M059J (cell line): ENCODE results near the gene MT1B. TPM values are rescaled to one million over a fixed set of nuclear protein-coding genes. Genes with fewer than 3 reads are reported as not detected.
"Not testable (repeated sequence)": the region's sequence is repeated elsewhere in the genome, so short reads cannot be mapped to it uniquely, and the experiment has no call there.

Source experiments
- DNase-seq: peaks from one replicate; pipeline ENCODE4 v3.0.0-alpha.2; 2012; ENCODE audit warnings: low read depth
- total RNA-seq: library from RNA; depleted of rRNA; stranded (reverse); fragments of >200 nt; shearing (Covaris generic); gene quantifications from 2 replicates; pipeline ENCODE4 v1.2.3, GENCODE V29; 2014

The MT1B gene
- total RNA-seq, 1 experiment from 2014 or later: not detected

DNA sequence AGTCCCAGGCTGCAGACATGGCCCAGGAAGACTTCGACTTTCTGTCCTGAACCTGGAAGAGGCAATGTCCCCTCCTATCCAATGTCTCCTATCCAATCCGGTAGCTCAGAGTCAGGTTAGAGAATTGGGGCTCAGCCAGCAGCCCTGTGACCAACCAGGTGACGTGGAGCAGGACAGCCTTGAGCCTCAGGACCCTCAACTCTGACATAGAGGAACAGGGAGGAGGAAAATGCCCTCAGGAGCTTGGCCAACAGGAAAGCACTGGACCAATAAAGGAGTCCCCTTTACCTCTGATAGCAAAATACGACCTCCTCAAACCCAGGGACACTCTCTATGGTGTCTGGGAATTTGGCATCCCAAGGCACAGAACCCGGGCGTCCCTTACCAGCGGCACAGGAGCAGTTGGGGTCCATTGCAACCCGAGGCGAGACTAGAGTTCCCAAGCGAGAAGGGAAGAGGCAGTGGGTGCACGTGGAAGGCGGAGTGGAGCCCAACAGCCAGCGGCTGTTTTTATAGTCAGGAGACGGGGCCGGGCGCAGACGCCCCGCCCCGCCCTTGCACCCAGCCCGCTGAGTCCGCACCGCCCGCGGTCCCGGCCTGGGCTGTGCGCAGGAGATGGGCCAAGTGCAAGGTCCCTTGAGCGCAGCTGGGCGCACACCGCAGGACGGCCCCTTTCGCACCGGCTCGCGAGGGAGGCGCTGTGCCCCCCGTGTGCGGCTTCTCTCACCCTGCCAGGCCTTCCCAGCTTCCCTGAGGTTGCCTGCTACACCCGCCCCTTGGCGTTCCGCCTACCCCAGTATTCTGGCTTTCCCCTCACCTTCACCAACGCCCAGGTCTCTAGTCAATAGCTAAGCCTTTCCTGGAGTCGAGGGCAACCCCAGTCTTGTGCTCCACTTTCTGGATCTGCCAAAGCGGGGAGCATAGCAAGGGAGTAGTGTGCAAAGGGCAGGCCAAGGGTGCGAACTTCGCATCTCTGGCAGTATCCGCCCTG is 16.2 kb downstream of the MT1B start, which contains the start of gene MT1G:
TSS of gene MT1G (minus strand) at position 485 of the 991 bp plus-strand sequence. CDS start at position 413, 72 bp downstream.
- DNase-seq: no peak

DNA sequence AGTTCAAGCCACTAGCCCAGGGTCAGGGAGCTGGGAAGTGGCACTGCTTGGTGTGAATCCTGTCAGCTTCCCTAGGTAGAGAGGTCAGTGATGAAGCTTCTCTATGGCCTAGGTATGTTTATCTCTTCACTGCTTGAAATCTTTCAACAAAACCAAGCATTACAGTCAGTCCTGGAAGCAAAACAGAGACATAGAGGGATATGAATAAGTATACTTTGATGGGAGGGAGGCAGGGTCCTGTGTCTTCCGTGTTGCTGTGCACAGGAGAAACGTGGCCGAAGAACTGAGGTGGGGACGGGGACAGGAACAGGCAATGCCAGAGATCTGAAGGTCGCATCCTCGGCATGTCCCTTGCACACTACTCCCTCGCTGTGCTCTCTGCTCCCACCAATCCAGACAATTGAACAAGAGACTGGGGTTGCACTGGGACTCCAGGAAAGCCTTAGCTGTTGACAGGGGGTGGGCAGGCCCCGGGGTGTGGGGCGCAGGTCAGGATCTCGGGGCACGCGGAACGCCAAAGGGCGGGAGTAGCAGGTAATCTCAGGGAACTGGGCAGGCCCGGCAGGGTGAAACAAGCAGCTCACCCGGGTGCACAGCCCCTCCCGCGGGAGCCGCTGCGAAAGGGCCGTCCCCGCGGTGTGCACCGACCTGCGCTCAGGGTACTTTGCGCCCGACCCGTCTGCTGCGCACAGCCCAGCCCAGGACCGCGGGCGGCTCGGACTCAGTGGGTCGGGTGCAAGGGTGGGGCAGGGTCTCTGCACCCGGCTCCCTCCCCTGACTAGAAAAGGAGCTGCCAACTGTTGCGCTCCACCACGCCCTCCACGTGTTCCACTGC is 17.5 kb downstream of the MT1B start, which contains the start of gene MT1H:
TSS of gene MT1H (plus strand) at position 810 of the 835 bp plus-strand sequence. CDS start 71 bp downstream, outside the sequence.
- no peak for DNase-seq

DNA sequence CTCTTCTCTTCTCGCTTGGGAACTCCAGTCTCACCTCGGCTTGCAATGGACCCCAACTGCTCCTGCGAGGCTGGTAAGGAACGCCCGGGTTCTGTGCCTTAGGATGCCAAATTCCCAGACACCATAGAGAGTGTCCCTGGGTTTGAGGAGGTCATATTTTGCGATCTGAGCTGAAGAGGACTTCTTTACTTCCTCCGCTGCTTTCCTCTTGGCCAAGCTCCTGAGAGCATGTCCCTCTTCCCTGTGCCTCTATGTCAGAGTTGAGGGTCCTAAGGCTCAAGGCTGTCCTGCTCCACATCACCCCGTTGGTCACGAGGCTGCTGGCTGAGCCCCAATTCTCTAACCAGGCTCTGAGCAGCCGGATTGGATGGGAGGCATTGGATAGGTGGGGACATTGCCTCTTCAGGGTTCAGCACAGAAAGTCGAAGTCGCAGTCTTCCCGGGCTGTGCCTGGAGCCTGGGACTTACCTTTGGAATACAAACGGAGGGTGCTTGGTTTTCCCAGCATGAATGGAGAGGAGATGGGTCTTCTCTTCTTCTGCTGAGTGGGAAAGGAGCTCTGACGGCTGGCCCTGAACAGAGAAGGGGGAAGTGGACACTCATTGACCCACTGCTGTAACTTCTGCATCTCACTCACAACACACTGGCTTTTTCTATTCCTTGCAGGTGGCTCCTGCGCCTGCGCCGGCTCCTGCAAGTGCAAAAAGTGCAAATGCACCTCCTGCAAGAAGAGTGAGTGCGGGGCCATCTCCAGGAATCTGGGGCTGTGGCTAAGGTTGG is 18.3 kb downstream of the MT1B start:
- no peak for DNase-seq

DNA sequence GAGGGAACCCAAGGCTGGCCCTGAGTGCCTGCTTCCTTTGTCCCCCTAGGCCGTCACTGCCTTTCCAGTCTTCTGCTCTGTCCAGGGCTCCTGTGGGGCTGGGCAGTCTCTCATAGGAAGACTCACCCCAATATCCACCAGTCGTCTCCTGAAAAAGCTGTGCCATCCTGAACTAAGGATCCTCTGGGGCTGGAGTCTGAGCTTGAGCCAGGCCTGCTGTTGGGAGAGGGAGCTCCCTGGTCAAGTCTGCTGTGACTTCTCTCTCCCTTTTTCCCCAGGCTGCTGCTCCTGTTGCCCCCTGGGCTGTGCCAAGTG is 18.9 kb downstream of the MT1B start:
- no peak for DNase-seq

DNA sequence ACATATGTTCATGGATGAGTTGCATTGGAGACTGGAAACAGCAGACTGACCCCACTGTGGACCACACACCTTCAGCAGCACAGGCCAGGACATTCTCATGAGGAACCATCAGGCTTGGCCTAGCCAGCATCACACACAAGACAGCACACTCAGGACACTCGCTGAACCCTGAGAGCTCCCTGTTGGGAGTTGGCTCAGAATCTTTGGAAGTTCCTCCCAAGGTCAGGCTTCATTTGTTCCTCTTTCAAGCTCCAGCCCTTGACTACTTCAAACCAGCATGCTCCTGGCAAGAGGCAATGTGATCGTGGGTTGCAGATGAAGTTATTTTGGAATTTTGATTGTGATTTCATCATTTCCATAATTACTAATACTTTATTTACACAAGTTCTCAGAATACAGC is 20.0 kb downstream of the MT1B start:
- DNase-seq: not testable (repeated sequence)

DNA sequence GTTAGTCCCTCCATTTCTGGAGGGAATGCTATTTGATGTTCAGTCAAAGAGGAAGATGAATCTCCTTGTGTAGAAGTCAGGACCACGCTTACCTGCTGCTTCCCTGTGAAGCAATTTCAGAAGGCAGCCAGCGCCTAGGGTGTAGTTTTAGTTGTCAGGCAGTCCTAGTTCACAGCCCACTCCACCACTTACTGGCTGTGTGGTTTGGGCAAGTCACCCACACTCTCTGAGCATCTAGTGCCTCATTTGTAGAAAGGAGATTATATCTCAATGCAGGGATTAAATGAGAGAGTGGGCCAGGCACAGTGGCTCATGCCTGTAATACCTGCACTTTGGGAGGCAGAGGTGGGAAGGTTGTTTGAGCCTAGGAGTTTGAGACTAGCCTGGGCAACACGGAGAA is 20.5 kb downstream of the MT1B start:
- DNase-seq: not testable (repeated sequence)

DNA sequence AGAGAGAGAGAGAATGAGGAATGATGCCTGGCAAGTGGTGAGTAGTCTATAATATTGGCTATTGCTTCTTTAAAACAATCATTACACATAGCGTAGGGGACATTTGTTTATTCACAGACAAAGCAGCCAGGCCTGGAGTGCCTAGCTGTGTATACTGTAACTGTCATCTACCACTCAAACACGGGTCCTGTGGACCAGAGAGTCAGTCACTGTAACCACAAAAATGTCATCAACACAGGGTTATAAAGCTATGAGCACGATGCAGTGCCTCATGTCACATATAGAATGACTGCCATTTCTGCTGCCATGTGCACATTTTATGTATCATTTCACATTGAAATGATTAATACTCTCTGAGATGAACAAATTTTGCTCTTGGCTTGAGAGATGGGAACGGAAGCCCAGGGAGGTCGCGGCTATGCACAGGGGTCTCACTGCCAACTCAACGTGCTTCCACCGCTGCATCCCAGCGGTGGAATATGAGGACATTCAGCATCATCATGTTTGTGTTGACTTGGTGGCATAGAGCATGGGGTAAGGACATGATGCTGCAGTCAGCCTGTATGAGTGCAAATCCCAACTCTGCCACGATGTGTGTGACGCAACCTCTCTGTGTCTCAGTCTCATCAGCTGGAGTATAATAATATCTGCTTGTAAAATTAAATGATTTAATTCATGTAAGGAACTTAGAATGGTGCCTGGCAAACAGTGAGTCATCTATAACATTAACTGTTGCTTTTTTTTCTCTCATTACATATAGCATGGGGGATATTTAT is 21.3 kb downstream of the MT1B start:
- no peak for DNase-seq

DNA sequence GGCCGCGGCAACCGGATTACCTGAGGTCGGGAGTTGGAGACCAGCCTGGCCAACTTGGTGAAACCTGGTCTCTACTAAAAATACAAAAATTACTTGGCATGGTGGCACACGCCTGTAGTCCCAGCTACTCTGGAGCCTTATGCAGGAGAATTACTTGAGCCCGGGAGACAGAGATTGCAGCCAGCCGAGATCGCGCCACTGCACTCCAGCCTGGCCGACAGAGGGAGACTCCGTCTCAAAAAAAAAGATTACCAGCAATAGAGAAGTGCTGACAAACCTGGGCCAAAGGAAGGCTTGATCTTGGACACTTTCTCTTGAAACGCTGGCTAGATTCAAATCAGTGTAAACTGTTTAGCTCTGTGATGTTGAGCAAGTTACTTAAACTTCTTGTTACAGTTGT is 22.2 kb downstream of the MT1B start:
- peak; percentile 13 for DNase-seq

DNA sequence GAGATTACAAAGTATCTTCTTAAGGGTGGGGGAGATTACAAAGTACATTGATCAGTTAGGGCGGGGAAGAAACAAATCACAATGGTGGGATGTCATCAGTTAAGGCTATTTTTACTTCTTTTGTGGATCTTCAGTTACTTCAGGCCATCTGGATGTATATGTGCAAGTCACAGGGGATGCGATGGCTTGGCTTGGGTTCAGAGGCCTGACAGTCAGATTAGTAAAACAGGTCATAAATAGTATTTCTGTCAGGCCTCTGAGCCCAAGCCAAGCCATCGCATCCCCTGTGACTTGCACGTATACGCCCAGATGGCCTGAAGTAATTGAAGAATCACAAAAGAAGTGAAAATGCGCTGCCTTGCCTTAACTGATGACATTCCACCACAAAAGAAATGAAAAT is 22.9 kb downstream of the MT1B start:
- DNase-seq: not testable (repeated sequence)

DNA sequence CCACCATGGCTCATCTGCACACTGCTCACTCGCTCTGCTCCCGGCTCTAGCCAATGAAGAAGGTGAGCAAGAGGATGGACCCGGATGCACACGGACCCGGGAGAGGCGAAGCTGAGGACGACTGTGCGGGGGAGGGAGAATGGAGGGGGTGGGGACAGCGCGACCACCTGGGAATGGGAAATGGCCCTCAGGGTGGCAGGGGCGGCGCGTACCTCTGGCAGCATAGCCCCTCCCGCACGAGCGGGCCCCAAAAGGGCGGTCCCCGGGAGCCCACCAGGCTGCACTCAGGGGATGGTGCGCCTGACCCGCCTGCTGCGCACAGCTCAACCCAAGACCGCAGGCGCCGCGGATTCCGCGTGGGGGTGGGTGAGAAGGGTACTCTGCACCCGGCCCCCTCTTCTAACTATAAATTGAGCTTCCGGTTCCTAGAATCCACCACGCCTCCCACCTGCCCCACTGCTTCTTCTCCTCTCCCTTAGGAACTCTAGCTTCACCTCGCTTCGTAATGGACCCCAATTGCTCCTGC is 24.1 kb downstream of the MT1B start:
- no peak for DNase-seq

DNA sequence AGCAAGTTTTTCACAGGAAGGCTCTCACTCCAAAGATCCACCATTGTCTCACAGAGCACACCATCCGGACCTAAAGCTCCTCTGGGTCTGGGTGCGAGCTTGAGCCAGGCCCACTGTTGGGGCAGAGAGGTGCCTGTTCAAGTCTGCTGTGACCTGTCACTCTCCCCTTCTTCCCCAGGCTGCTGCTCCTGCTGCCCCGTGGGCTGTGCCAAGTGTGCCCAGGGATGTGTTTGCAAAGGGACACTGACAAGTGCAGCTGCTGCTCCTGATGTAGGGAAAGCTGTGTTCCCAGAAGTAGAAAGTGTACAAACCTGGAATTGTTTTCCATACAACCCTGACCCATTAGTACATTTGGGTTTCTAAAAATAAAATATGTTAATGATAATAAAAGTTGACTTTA is 25.8 kb downstream of the MT1B start:
- DNase-seq: no peak

DNA sequence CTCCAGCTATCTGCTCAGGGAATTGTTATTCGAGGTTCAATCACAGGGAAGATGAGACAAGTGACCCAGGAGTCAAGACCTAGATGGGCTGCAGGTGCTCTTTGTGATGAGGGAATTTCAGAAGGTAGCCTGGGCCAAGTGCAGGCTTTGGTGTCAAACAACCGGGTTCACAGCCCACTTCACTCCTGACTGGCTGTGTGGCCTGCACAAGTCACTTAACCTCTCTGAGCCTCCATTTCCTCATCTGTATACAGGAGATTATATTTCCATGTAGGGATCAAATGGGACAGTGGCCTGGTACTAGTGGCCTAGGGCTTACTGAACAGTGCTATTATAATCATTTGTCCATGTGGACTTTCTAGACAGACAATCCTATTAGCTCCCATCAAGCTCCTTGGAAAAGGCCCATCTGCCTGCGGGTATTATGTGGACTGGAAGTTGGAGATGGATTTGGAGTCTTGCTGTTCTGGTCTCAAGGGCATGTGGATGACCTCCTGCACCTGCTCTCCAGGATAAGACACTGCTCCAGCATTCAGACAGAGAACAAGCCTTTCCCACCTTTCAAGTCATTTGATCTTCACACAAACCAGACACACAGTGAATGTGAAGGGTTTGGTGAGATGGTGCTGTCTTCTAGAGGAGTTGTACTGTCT is 27.5 kb downstream of the MT1B start:
- DNase-seq: no peak

DNA sequence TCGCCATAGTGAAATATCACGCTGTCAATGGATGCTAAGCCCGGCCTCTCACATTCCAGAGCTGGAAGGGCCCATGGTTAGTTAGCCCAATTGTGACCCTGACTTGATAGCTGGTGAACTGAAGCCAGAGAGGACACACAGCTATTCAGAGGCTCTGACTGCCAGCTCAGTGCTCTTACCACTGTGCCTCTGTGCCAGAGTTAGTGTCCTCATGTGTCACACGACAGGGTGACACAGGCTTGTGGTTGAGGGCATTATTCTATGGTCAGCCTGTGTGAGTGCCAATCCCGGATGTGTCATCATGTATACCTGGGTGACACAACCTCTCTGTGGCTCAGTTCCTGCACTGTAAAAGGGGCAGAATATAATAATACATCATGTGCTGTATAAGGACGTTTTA is 28.1 kb downstream of the MT1B start:
- DNase-seq: peak; percentile 67

DNA sequence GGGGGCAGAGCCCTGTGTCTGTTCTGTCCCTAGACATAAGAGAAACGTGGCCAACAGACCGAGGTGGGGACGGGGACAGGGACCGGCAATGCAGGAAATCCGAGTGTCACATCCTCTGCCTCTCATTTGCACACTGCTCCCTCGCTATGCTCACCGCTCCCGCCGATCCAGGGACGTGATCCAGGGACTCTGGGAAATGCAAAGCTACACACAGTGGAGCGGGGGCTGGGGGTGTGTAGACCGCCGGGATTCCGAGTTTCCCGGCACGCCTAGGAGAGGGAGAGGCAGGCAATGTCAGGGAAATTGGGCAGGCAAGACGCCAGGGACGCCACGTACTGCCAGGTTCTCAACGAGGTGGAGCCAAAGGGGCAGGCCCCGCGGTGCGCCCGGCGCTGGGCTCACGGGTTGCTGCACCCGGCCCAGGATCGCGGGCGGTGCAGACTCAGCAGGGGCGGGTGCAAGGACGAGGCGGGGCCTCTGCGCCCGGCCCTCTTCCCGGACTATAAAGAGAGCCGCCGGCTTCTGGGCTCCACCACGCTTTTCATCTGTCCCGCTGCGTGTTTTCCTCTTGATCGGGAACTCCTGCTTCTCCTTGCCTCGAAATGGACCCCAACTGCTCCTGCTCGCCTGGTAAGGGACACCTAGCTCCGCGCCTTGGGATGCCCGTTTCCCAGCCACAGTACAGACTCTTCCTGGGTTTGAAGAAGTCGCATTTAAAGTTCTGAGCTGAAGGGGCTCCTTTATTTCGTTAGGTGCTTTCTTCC is 30.4 kb downstream of the MT1B start, which contains the start of gene MT1X:
TSS of gene MT1X (plus strand) at position 532 of the 764 bp plus-strand sequence. CDS start at position 603, 71 bp downstream.
- DNase-seq: peak; percentile 90

DNA sequence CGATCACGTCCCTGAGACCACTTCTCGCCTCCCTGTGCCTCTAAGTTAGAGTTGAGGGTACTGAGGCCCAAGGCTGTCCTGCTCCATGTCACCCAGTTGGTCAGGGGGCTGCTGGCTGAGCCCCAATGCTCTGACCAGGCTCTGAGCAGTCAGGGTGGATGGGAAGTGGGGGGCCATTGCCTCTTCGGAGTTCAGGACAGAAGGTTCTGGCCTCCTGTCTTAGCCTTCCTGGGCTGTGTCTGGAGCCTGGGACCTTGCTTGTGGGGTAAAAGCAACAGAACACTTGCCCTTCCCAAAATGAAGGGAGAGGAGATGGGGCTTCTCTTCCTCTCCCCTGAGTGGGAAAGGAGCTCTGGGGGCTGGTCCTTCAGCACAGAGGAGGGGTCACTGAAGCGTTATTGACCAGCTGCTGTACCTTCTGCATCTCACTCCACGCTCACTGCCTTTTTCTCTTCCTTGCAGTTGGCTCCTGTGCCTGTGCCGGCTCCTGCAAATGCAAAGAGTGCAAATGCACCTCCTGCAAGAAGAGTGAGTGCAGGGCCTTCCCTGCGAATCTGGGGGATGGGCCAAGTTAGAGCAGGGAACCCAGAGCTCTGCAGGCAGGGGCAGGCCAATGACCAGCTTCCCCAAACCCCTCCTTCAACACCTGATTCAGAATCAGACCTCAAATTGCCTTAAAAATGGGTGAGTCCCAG is 31.2 kb downstream of the MT1B start:
- DNase-seq: peak; percentile 7

DNA sequence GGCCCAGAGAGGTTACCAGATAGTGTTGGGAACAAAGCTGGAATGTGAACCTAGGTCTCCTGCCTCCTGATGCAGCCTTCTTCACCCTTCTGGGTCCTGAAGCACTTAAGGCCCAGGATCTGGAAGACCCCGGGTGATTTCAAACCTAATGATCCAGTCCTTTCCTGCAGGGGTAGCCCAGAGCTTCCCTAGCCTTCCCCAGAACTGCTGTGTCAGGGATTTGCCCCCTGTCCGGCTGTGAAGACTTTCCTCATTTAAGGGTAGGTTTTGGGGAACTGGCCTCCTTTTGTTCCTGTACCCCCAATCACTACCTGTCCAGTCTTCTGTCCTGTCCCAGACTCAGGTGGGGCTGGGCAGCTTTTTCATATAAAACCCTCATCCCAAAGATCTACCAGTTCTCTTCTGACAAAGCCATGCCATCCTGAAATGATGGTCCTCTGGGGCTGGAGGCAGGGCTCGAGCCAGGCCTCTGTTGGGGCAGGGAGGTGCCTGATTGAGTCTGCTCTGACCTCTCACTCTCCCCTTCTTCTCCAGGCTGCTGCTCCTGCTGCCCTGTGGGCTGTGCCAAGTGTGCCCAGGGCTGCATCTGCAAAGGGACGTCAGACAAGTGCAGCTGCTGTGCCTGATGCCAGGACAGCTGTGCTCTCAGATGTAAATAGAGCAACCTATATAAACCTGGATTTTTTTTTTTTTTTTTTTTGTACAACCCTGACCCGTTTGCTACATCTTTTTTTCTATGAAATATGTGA is 31.9 kb downstream of the MT1B start:
- DNase-seq: no peak

DNA sequence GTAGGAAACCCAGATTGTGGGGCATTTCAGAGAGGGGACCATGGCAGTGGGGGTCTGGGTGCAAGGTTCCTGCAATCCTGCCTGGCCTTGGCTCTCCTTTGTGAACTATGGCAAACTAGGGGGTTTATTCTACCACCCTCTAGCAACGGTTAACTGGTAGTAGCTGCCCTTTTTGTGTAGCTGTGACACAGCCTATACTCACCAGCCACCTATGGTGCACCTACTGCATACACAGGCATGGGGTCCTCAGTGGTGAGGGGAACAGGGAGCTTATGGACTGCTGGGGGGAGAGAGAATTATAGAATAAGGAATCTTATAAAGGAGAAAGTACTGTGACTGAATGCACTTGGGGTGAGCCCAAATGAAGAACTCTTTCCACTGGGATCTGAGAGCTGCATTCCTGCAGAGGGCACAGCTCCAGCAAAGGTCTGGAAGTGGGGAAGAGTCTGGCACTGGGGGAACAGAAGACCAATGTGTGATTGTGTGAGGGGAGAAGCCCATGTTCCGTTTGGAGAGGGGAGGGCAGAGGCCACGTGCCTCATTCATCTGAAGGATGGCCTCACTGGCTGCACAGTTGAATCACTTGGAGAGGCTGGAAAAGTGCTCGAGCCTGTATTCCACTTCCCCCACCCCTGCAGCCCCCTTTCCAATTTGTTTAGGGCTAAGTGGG is 32.7 kb downstream of the MT1B start:
- DNase-seq: no peak
